ENCODE results near the gene NFATC1. TPM values are rescaled to one million over a fixed set of nuclear protein-coding genes. Genes with fewer than 3 reads are reported as not detected.
A peak's percentile ranks its signal among the peaks of the same experiment; 100 is the strongest.

Gene NFATC1
- total RNA-seq, 4 donors from 2014 or later: 7.1 to 74.7 (median 28.4) TPM

GRCh38 chr18:79384151-79384807, 11.5 kb upstream of the NFATC1 start:
- in situ Hi-C loops (cut with MboI; ENCODE audit: low sequenced_read_pairs in 4 of 4): no loop called here
- Histone ChIP-seq H3K27me3 (no peaks in the 10 kb centered on the region), H3K27ac (no peak overlapping the region), H3K4me3 (no peak overlapping the region), H3K9me3 (no peaks in the 10 kb centered on the region), H3K36me3 (no peaks in the 10 kb centered on the region), H3K4me1 (peaks cover 0 to 1% of the 10 kb centered on the region in 2 donors)
- TF ChIP-seq POLR2A (IDR thresholded peaks at IDR 0.05): no peak
- TF ChIP-seq CTCF (IDR thresholded peaks at IDR 0.05 in 4 of 5, conservative IDR thresholded peaks at IDR 0.05 in 1 of 5): no peak
- DNase-seq: no peak
- intact Hi-C loops (cut with DNase I; ENCODE audit: low total_unique reads): no loop called here
- peak in 1 of 2 donors; percentile 21 for ATAC-seq

- no peak for DNase-seq
- H3K27ac ChIP-seq: no peak overlapping the region
- H3K36me3 ChIP-seq: no peaks in the 10 kb centered on the region
These were observed 10.9 kb upstream of the NFATC1 start for GRCh38 chr18:79384834-79385233.

GRCh38 chr18:79385326-79385707, 10.4 kb upstream of the NFATC1 start:
- Histone ChIP-seq H3K27me3 (no peaks in the 10 kb centered on the region), H3K27ac (no peak overlapping the region), H3K36me3 (no peaks in the 10 kb centered on the region), H3K4me3 (no peak overlapping the region), H3K9me3 (no peaks in the 10 kb centered on the region), H3K4me1 (no peaks in the 10 kb centered on the region)
- no peak for DNase-seq
- in situ Hi-C loops (cut with MboI; ENCODE audit: low sequenced_read_pairs in 4 of 4): no loop called here
- TF ChIP-seq CTCF (IDR thresholded peaks at IDR 0.05 in 4 of 5, conservative IDR thresholded peaks at IDR 0.05 in 1 of 5): no peak
- intact Hi-C loops (cut with DNase I; ENCODE audit: low total_unique reads): no loop called here
- ATAC-seq: no peak

More at GRCh38 chr18:79384834-79385233, 10.9 kb upstream of the NFATC1 start:
- Histone ChIP-seq H3K9me3 (no peaks in the 10 kb centered on the region), H3K4me3 (no peak overlapping the region), H3K27me3 (no peaks in the 10 kb centered on the region), H3K4me1 (no peaks in the 10 kb centered on the region)
- in situ Hi-C loops (cut with MboI; ENCODE audit: low sequenced_read_pairs in 4 of 4) (no loop called here), intact Hi-C loops (cut with DNase I; ENCODE audit: low total_unique reads) (no loop called here)
- TF ChIP-seq CTCF (IDR thresholded peaks at IDR 0.05 in 4 of 5, conservative IDR thresholded peaks at IDR 0.05 in 1 of 5) (no peak), POLR2A (IDR thresholded peaks at IDR 0.05) (no peak)
- peak in 1 of 2 donors; percentile 14 for ATAC-seq

- Histone ChIP-seq H3K36me3 (no peaks in the 10 kb centered on the region), H3K27ac (no peak overlapping the region), H3K4me3 (no peak overlapping the region), H3K9me3 (no peaks in the 10 kb centered on the region), H3K4me1 (no peaks in the 10 kb centered on the region), H3K27me3 (no peaks in the 10 kb centered on the region)
- TF ChIP-seq CTCF (IDR thresholded peaks at IDR 0.05 in 4 of 5, conservative IDR thresholded peaks at IDR 0.05 in 1 of 5) (no peak), POLR2A (IDR thresholded peaks at IDR 0.05) (no peak)
- intact Hi-C loops (cut with DNase I; ENCODE audit: low total_unique reads) (no loop called here), in situ Hi-C loops (cut with MboI; ENCODE audit: low sequenced_read_pairs in 4 of 4) (no loop called here)
- peak in 1 of 2 donors; percentile 0 for DNase-seq
- no peak for ATAC-seq
These were observed 9.9 kb upstream of the NFATC1 start for GRCh38 chr18:79385708-79386341.
